NCI-H510A (cell line): ENCODE measurements around the gene RABGEF1.
A peak's percentile ranks its signal among the peaks of the same experiment; 100 is the strongest.
"Not testable (repeated sequence)": the region's sequence is repeated elsewhere in the genome, so short reads cannot be mapped to it uniquely, and the experiment has no call there.

Source experiments
- DNase-seq: peaks from one replicate; lab custom pipeline; 2025; lab: John Stamatoyannopoulos, UW

Gene RABGEF1

GRCh38 chr7:66735154-66735553 is 5.4 kb upstream of the RABGEF1 start:
- DNase-seq: no peak

GRCh38 chr7:66735850-66736249 is 4.7 kb upstream of the RABGEF1 start:
- no peak for DNase-seq

- DNase-seq: no peak
These were observed 3.6 kb upstream of the RABGEF1 start for GRCh38 chr7:66736892-66737291.

GRCh38 chr7:66737667-66738066 is 2.9 kb upstream of the RABGEF1 start:
- DNase-seq: no peak

GRCh38 chr7:66739477-66739876 is 1.1 kb upstream of the RABGEF1 start:
- no peak for DNase-seq

GRCh38 chr7:66739953-66740301 is 606 bp upstream of the RABGEF1 start:
- no peak for DNase-seq

GRCh38 chr7:66740980-66741709 is 612 bp downstream of the RABGEF1 start:
- peak; percentile 1 for DNase-seq

GRCh38 chr7:66741710-66742049 is 1.1 kb downstream of the RABGEF1 start:
- peak; percentile 3 for DNase-seq

- DNase-seq: not testable (repeated sequence)
These were observed 1.8 kb downstream of the RABGEF1 start for GRCh38 chr7:66742298-66742697.

- no peak for DNase-seq
These were observed 3.4 kb downstream of the RABGEF1 start for GRCh38 chr7:66743920-66744319.

GRCh38 chr7:66747385-66747784 is 6.9 kb downstream of the RABGEF1 start:
- no peak for DNase-seq

GRCh38 chr7:66747881-66748511 is 7.5 kb downstream of the RABGEF1 start:
- no peak for DNase-seq

- DNase-seq: no peak
These were observed 8.3 kb downstream of the RABGEF1 start for GRCh38 chr7:66748791-66749190.

- DNase-seq: no peak
These were observed 11.4 kb downstream of the RABGEF1 start for GRCh38 chr7:66751945-66752344.

GRCh38 chr7:66754541-66754940 is 14.0 kb downstream of the RABGEF1 start:
- DNase-seq: no peak

GRCh38 chr7:66755059-66755458 is 14.5 kb downstream of the RABGEF1 start:
- not testable (repeated sequence) for DNase-seq

GRCh38 chr7:66756227-66756626 is 15.7 kb downstream of the RABGEF1 start:
- not testable (repeated sequence) for DNase-seq

GRCh38 chr7:66756889-66757288 is 16.4 kb downstream of the RABGEF1 start:
- DNase-seq: no peak

GRCh38 chr7:66757939-66758338 is 17.4 kb downstream of the RABGEF1 start:
- no peak for DNase-seq

GRCh38 chr7:66758950-66759628 is 18.6 kb downstream of the RABGEF1 start:
- DNase-seq: no peak

GRCh38 chr7:66763183-66763582 is 22.6 kb downstream of the RABGEF1 start:
- DNase-seq: not testable (repeated sequence)

- not testable (repeated sequence) for DNase-seq
These were observed 23.3 kb downstream of the RABGEF1 start for GRCh38 chr7:66763633-66764355.

- DNase-seq: not testable (repeated sequence)
These were observed 24.4 kb downstream of the RABGEF1 start for GRCh38 chr7:66764905-66765304.
